ENCODE measurements around the gene ECI2. TPM values are rescaled to one million over a fixed set of nuclear protein-coding genes. Genes with fewer than 3 reads are reported as not detected.

Gene ECI2
- total RNA-seq, 4 donors from 2014 or later: 23.9 to 87.9 (median 50.7) TPM

- DNase-seq: no peak
- TF ChIP-seq POLR2A (IDR thresholded peaks at IDR 0.05) (no peak), CTCF (IDR thresholded peaks at IDR 0.05) (no peak)
- H3K27me3 ChIP-seq: no peaks in the 10 kb centered on the region
- H3K9me3 ChIP-seq: no peaks in the 10 kb centered on the region
- no peak overlapping the region for H3K27ac ChIP-seq
- H3K4me1 ChIP-seq: peaks cover 0 to 6% (median 0%) of the 10 kb centered on the region in 4 donors
- no peak overlapping the region for H3K4me3 ChIP-seq
- H3K36me3 ChIP-seq: no peaks in the 10 kb centered on the region
Measured at GRCh38 chr6:4108561-4109093, 26.7 kb downstream of the ECI2 start.

- Histone ChIP-seq H3K4me1 (peaks cover 0 to 9% (median 0%) of the 10 kb centered on the region in 4 donors), H3K27ac (no peak overlapping the region), H3K9me3 (no peaks in the 10 kb centered on the region), H3K27me3 (no peaks in the 10 kb centered on the region), H3K36me3 (no peaks in the 10 kb centered on the region), H3K4me3 (no peak overlapping the region)
- DNase-seq: no peak
- TF ChIP-seq CTCF (IDR thresholded peaks at IDR 0.05): no peak
- TF ChIP-seq POLR2A (IDR thresholded peaks at IDR 0.05): no peak
Measured at GRCh38 chr6:4107873-4108272, 27.5 kb downstream of the ECI2 start.

- Histone ChIP-seq H3K4me3 (no peak overlapping the region), H3K36me3 (no peaks in the 10 kb centered on the region), H3K9me3 (no peaks in the 10 kb centered on the region), H3K4me1 (peaks cover 0 to 12% (median 0%) of the 10 kb centered on the region in 4 donors), H3K27me3 (no peaks in the 10 kb centered on the region), H3K27ac (no peak overlapping the region)
- TF ChIP-seq POLR2A (IDR thresholded peaks at IDR 0.05) (no peak), CTCF (IDR thresholded peaks at IDR 0.05) (no peak)
- DNase-seq: no peak
Measured at GRCh38 chr6:4105980-4106536, 29.3 kb downstream of the ECI2 start.

- Histone ChIP-seq H3K27ac (no peak overlapping the region), H3K4me3 (no peak overlapping the region), H3K4me1 (peaks cover 0 to 11% (median 0%) of the 10 kb centered on the region in 4 donors), H3K9me3 (no peaks in the 10 kb centered on the region), H3K27me3 (no peaks in the 10 kb centered on the region), H3K36me3 (no peaks in the 10 kb centered on the region)
- TF ChIP-seq CTCF (IDR thresholded peaks at IDR 0.05): no peak
- no peak for TF ChIP-seq POLR2A (IDR thresholded peaks at IDR 0.05)
- no peak for DNase-seq
Measured at GRCh38 chr6:4103929-4104328, 31.4 kb downstream of the ECI2 start.

GRCh38 chr6:4102687-4103244 lies 32.6 kb downstream of the ECI2 start:
- Histone ChIP-seq H3K4me3 (no peak overlapping the region), H3K36me3 (no peaks in the 10 kb centered on the region), H3K27me3 (no peaks in the 10 kb centered on the region), H3K9me3 (no peaks in the 10 kb centered on the region), H3K4me1 (peaks cover 0 to 6% (median 0%) of the 10 kb centered on the region in 4 donors), H3K27ac (no peak overlapping the region)
- no peak for TF ChIP-seq POLR2A (IDR thresholded peaks at IDR 0.05)
- no peak for TF ChIP-seq CTCF (IDR thresholded peaks at IDR 0.05)
- DNase-seq: no peak

Data from Peyer's patch (tissue), 4 donors.